GM21825 (cell line): ENCODE data around the gene PCAT6.
"Not testable (repeated sequence)": the region's sequence is repeated elsewhere in the genome, so short reads cannot be mapped to it uniquely, and the experiment has no call there.

ENCODE experiments used
- ATAC-seq: cut with Tn5 transposase; IDR thresholded peaks from one replicate; pipeline ENCODE4 v1.9.1; 2021; ENCODE audit warnings: mild to moderate bottlenecking, moderate library complexity; ENCODE audit not compliant: unreplicated experiment

PCAT6 gene

GRCh38 chr1:202806845-202807450 is 3.8 kb upstream of the PCAT6 start:
- no peak for ATAC-seq

- no peak for ATAC-seq
These were observed 3.3 kb upstream of the PCAT6 start for GRCh38 chr1:202807451-202807925.

GRCh38 chr1:202807926-202808757 is 2.6 kb upstream of the PCAT6 start, which contains the start of gene KDM5B:
Gene KDM5B (minus strand): TSS chr1:202808421. CDS start chr1:202808305, 116 bp downstream.
- ATAC-seq: no peak

DNA sequence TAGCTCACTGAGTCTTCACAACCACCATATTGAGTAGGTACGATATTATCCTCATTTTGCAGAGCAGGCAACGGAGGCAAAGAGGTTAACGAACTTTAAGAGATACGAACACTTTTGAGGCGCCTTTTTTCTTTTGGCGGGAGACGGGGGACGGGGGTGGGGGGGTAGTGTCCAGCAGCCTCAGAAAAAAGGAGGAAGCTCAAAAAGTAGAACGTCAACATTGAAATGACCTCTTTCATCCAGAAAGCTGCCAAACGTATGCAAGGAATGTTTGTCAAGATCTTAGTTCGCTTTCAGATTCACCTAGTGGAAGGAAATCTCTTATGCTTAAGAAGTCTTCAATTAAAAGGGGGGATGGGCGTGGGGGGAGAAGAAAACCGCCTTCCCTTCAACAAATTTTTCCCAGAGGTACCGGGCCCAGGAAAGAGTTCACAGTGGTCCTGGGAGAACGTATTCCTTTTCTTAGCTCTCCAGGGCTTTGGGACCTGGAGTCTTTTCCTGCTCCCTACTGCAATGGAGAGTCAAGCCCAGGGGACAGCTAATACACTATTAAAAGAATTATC is 1.1 kb upstream of the PCAT6 start:
- ATAC-seq: no peak

DNA sequence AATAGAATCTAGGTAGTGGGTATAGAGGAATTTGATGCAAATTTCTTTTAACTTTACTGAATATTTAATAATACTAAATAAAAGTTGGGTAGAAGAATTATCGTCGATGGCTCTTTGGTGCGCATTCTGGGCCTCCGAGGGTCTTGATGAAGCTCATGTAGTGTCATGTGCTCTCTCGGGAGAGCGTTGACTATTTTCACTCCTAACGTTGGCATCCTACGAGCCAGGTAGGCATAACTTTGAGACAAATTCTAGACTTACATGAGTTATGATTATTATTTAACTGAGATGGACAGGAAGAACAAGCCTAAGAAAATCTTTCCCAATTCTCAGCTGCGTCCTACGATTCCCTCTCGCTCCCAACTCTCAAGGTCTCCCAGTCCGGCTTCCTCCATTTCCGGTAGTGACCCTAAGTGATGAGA is 550 bp upstream of the PCAT6 start:
- no peak for ATAC-seq

GRCh38 chr1:202811296-202812175 is 782 bp downstream of the PCAT6 start:
- ATAC-seq: peak; percentile 12

DNA sequence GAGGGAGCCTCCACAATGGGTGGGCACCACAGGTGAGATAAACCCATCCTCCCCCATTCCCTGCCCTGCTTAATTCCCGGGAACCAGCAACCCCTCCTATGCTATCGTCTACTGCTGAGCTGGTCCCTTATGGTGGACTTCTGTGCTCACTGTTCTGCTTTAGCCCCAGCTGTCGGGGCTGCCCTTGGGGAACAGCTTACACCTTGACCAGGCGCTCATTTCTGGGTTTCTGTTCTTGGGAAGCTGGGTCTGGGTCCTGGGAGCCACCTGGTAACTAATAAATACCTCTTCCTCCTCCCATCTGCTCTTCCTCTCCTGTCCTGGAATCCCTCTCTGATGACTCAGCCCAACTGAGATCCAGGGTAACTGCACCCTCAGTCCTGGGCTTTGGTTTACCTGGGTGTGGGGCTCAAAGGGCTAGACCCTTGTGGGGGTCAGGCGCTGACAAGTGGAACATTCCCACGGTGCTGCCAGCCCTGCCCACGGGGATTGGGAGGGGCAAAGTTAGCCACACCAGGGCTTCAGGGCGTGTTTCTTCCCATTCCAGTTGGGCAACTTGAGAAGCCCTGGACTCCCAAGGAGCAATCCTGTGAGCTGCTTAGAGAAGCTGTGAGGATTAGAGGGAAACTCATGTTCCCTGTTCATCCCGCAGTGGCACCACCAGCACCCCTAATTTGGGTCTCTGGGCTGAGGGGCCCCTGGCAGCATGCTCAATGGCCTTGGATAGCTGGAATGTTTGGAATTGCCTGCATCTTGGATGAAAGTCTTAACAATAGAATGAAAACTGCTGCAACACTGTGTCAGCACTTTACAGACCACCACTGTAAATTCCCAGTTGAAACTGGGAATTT is 1.6 kb downstream of the PCAT6 start:
- no peak for ATAC-seq

DNA sequence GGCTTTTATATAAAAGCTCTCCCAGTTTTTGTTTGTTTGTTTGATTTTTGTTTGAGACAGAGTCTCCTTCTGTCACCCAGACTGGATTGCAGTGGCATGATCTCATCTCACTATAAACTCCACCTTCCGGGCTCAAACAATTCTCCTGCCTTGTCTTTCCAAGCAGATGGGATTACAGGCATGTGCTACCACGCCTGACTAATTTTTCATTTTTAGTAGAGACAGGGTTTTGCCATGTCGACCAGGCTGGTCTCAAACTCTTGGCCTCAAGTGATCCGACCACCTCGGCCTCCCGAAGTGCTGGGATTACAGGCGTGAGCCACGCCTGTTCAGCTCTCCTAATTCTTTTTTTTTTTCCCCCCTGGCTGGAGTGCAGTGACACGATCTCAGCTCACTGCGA is 4.4 kb downstream of the PCAT6 start:
- no peak for ATAC-seq

GRCh38 chr1:202818819-202819218 is 8.1 kb downstream of the PCAT6 start:
- no peak for ATAC-seq

DNA sequence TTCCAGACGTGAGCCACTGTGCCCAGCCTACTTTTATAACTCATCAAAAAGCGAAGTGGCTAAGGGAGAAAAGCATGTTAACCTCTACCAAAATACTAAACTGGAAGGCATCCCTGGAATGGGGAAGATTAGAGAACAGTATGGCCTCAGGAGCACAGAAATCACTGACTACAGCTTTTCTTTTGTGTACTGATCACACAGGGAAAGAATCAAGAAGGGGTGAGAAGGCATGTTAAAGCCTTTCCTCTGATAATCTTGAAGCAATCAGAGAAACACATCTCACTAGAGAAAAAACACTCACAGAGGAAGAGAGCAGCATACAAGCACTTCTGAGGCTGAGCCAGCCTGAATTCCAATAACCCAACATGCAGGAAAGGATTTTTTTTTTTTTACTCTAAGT is 10.7 kb downstream of the PCAT6 start:
- ATAC-seq: no peak

DNA sequence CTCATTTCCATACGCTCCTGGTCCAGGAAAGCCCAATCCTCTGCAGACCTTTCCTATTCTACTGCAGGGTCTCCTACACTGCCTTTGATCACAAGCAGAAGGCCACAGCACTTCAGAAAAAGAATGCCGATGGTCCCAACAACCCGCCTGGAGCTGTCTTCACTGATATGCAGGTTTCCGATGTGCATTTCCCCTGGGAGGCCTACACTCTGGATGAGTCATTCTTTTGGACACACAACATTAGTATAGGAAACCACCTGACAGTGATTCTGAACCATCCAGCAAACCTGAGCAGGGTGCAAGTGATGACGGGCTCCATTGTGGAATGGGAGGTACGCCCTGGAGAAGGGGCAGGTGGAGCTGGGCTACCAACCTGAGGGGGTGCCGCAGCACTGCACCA is 15.0 kb downstream of the PCAT6 start:
- ATAC-seq: no peak

DNA sequence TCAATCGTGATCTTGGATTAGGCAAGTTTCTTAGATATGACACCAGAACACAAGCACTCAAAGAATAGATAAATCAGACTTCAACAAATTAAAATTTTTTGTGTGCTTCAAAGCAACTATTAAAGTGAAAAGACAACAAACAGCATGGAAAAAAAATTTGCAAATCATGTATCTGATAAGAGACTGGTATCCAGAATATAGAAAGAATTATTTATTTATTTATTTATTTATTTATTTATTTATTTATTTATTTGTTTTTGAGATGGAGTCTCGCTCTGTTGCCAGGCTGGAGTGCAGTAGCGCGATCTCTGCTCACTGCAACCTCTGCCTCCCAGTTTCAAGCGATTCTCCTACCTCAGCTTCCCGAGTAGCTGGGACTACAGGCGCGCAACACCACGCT is 18.5 kb downstream of the PCAT6 start:
- not testable (repeated sequence) for ATAC-seq

GRCh38 chr1:202831906-202832305 is 21.2 kb downstream of the PCAT6 start:
- ATAC-seq: no peak

DNA sequence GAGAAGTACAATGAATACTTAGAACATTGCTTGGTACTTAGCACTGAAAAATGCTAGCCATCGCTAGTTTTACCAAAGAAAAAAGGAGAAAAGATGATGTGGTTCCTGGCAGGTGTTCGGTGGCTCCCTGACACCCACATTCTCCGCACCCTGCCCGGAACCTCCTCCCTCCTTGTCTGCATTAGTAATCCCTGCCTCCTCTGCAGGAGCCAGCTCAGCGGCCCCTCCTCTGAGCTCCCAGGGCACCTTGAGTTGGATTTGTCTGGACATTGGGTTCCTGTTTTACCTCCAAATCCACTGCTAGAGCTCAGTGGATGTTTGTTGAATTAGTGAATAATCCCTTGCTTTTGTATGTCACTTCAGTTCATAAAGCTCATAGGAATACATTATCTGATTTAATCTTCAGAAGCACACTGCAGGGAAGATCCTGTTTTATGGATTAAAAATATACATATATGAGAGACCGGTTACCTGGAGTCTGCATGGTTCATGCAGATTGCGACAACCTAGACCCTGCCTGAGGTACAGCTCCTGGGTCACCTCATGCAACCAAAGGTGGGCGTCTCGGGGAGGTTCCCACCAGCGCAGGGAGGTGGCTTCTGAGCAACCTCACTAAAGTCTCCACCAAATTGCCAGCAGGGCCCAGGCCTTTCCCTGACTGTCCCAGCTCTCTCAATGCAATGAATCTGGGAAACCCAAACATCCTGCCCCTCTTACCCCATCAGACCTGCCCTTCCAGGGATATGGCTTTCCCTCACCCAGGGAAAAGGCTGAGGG is 24.2 kb downstream of the PCAT6 start:
- no peak for ATAC-seq

- ATAC-seq: no peak
These were observed 24.9 kb downstream of the PCAT6 start for GRCh38 chr1:202835548-202836072.

GRCh38 chr1:202836623-202837403 is 26.1 kb downstream of the PCAT6 start:
- no peak for ATAC-seq

DNA sequence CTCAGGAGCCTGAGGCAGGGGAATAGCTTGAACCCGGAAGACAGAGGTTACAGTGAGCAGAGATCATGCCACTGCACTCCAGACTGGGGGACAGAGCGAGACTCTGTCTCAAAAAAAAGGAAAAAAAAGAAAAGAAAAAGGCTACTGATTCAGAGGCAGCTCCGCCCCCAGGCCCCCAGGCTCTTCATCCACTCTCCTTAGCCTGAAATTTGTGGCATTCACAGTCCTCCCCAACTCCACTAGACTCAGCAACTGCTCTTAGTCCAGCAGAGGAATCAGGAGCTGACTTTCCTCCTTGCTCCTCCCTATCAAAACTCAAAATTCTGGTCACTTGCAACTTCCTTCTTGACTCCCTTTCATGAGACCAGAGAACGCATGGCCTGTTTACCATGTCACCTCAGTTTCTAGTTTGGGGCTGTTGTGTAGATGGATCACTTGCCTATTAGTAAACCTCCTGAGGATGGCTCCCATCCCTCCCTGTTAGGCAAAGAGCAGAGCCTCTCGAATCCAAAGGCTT is 27.1 kb downstream of the PCAT6 start:
- ATAC-seq: no peak

- ATAC-seq: no peak
These were observed 32.3 kb downstream of the PCAT6 start for GRCh38 chr1:202843081-202843480.
